DND-41 (cell line): ENCODE measurements around the gene C1R.

ENCODE experiments used
- EZH2 ChIP-seq: IDR thresholded peaks from 3 replicates; pipeline ENCODE4 v1.6.1; 2012; ENCODE audit warnings: borderline replicate concordance, low read depth, mild to moderate bottlenecking, moderate library complexity, low read length, inconsistent platforms; ENCODE audit not compliant: severe bottlenecking
- TF ChIP-seq, protein P1 (sequence below): IDR thresholded peaks from 2 replicates; pipeline ENCODE4 v1.5.1; 2012; ENCODE audit warnings: borderline replicate concordance, low read length, moderate library complexity, mild to moderate bottlenecking; ENCODE audit not compliant: poor library complexity, severe bottlenecking; ENCODE audit errors: extremely low read depth

DNA sequence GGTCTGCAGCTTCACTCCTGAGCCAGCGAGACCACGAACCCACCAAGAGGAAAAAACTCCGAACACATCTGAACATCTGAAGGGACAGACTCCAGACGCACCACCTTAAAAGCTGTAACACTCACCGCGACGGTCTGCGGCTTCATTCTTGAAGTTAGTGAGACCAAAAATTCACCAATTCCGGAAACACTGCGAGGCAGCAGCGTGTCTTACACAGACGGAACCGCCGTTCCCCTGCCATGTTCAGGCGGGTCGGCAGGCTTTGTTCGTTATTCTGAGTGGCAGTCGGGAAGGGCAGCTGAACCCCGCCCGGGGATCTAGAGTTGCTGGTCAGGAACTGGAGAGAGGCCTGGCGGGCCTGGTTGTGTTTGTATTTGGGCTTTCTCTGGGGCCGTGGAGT lies 53.7 kb downstream of the C1R start:
- TF ChIP-seq, protein P1, sequence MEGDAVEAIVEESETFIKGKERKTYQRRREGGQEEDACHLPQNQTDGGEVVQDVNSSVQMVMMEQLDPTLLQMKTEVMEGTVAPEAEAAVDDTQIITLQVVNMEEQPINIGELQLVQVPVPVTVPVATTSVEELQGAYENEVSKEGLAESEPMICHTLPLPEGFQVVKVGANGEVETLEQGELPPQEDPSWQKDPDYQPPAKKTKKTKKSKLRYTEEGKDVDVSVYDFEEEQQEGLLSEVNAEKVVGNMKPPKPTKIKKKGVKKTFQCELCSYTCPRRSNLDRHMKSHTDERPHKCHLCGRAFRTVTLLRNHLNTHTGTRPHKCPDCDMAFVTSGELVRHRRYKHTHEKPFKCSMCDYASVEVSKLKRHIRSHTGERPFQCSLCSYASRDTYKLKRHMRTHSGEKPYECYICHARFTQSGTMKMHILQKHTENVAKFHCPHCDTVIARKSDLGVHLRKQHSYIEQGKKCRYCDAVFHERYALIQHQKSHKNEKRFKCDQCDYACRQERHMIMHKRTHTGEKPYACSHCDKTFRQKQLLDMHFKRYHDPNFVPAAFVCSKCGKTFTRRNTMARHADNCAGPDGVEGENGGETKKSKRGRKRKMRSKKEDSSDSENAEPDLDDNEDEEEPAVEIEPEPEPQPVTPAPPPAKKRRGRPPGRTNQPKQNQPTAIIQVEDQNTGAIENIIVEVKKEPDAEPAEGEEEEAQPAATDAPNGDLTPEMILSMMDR = no peak
- TF ChIP-seq EZH2 = no peak
